Neural progenitor cell (in vitro differentiated cells): ENCODE results near the gene CASK. TPM values are rescaled to one million over a fixed set of nuclear protein-coding genes. Genes with fewer than 3 reads are reported as not detected.

Experiments
- DNase-seq: peaks from one replicate; pipeline ENCODE4 v3.0.0-alpha.2; 2016; ENCODE audit warnings: low spot score
- H2AFZ ChIP-seq: fragments of 200-600 bp; sonication (generic); replicated peaks from 2 replicates; pipeline ENCODE4 v1.6.1; 2016; ENCODE audit warnings: antibody characterized with exemption
- H3F3A ChIP-seq: fragments of 200-600 bp; sonication (generic); 2 replicates; pipeline ENCODE4 v1.6.1; 2016; ENCODE audit warnings: antibody characterized with exemption, low read depth
- H3K27ac ChIP-seq: fragments of 200-600 bp; sonication (generic); 2 replicates; pipeline ENCODE4 v1.5.1; 2016; ENCODE audit warnings: mild to moderate bottlenecking
- H3K27me3 ChIP-seq: fragments of 200-600 bp; sonication (generic); 2 replicates; pipeline ENCODE4 v1.6.1; 2016; ENCODE audit warnings: mild to moderate bottlenecking, moderate library complexity
- H3K36me3 ChIP-seq: fragments of 200-600 bp; sonication (generic); 2 replicates; pipeline ENCODE4 v1.5.1; 2016
- H3K4me1 ChIP-seq: fragments of 200-600 bp; sonication (generic); 2 replicates; pipeline ENCODE4 v1.6.1; 2016; ENCODE audit warnings: mixed run types
- H3K4me2 ChIP-seq: fragments of 200-600 bp; sonication (generic); 2 replicates; pipeline ENCODE4 v1.6.1; 2016
- H3K4me3 ChIP-seq: fragments of 200-600 bp; sonication (generic); 2 replicates; pipeline ENCODE4 v1.5.1; 2016
- H3K79me2 ChIP-seq: fragments of 200-600 bp; sonication (generic); 2 replicates; pipeline ENCODE4 v1.6.1; 2016; ENCODE audit warnings: low read depth
- H3K9ac ChIP-seq: fragments of 200-600 bp; sonication (generic); 2 replicates; pipeline ENCODE4 v1.6.1; 2016
- H3K9me3 ChIP-seq: fragments of 200-600 bp; sonication (generic); 2 replicates; pipeline ENCODE4 v1.5.1; 2016; ENCODE audit warnings: low read depth
- H4K20me1 ChIP-seq: fragments of 200-600 bp; sonication (generic); 2 replicates; pipeline ENCODE4 v1.6.1; 2016; ENCODE audit warnings: low read depth
- H3K27ac Mint-ChIP-seq: 3 replicates; pipeline ENCODE4 v1.8.0; 2021; ENCODE audit warnings: mixed read lengths
- H3K27me3 Mint-ChIP-seq: 2 replicates; pipeline ENCODE4 v1.8.0; 2022; ENCODE audit warnings: low read depth, mild to moderate bottlenecking, inconsistent platforms, moderate library complexity, mixed read lengths; ENCODE audit not compliant: insufficient read depth
- H3K36me3 Mint-ChIP-seq: 3 replicates; pipeline ENCODE4 v1.8.0; 2021; ENCODE audit warnings: mixed read lengths
- H3K4me1 Mint-ChIP-seq: 3 replicates; pipeline ENCODE4 v1.8.0; 2021; ENCODE audit warnings: mixed read lengths
- H3K4me3 Mint-ChIP-seq: 3 replicates; pipeline ENCODE4 v1.8.0; 2021; ENCODE audit warnings: mild to moderate bottlenecking, moderate library complexity, mixed read lengths
- H3K9me3 Mint-ChIP-seq: 3 replicates; pipeline ENCODE4 v1.8.0; 2020; ENCODE audit warnings: mixed read lengths
- CTCF ChIP-seq: fragments of 200-600 bp; sonication (generic); IDR thresholded peaks from 2 replicates; pipeline ENCODE4 v1.5.1; 2017; ENCODE audit warnings: antibody characterized with exemption, mild to moderate bottlenecking
- EZH2 ChIP-seq: fragments of 200-600 bp; sonication (generic); IDR thresholded peaks from 2 replicates; pipeline ENCODE4 v1.6.1; 2017; ENCODE audit warnings: antibody characterized with exemption, mild to moderate bottlenecking, moderate library complexity
- EZH2phosphoT487 ChIP-seq: fragments of 200-600 bp; sonication (generic); IDR thresholded peaks from 2 replicates; pipeline ENCODE4 v1.6.1; 2017; ENCODE audit warnings: antibody characterized with exemption
- total RNA-seq: library from RNA; depleted of rRNA; stranded (reverse); fragments of >200 nt; gene quantifications from 2 replicates; pipeline ENCODE4 v1.2.3, GENCODE V29; 2015; ENCODE audit warnings: low replicate concordance

The CASK gene
- total RNA-seq, 1 donor from 2014 or later, result 85.4 TPM

- no peak overlapping the region for H3K27ac ChIP-seq
- no peak overlapping the region for H3K4me3 ChIP-seq
- H3K4me3 Mint-ChIP-seq, result no peak overlapping the region
- no peaks in the 10 kb centered on the region for H3K4me1 Mint-ChIP-seq
- TF ChIP-seq CTCF (no peak), EZH2phosphoT487 (no peak), EZH2 (no peak)
- H3K4me1 ChIP-seq, result peaks cover 4% of the 10 kb centered on the region
- peaks cover 39% of the 10 kb centered on the region for H3K79me2 ChIP-seq
- H3K9ac ChIP-seq, result no peak overlapping the region
- H3F3A ChIP-seq, result no peaks in the 10 kb centered on the region
- no peaks in the 10 kb centered on the region for H3K27me3 Mint-ChIP-seq
- no peaks in the 10 kb centered on the region for H3K27me3 ChIP-seq
- DNase-seq, result no peak
- H2AFZ ChIP-seq, result no peak overlapping the region
- H4K20me1 ChIP-seq, result no peaks in the 10 kb centered on the region
- no peaks in the 10 kb centered on the region for H3K9me3 ChIP-seq
- no peak overlapping the region for H3K27ac Mint-ChIP-seq
- H3K36me3 ChIP-seq, result no peaks in the 10 kb centered on the region
- H3K36me3 Mint-ChIP-seq, result peaks cover 9% of the 10 kb centered on the region
- no peak overlapping the region for H3K4me2 ChIP-seq
- H3K9me3 Mint-ChIP-seq, result peaks cover 34% of the 10 kb centered on the region
Measured at GRCh38 chrX:41808047-41808446, 115.3 kb downstream of the CASK start.

- Histone ChIP-seq H3K27ac (no peak overlapping the region), H2AFZ (no peak overlapping the region), H3K4me3 (no peak overlapping the region), H3K4me1 (peaks cover 11% of the 10 kb centered on the region), H3F3A (no peaks in the 10 kb centered on the region), H3K9ac (no peak overlapping the region), H3K79me2 (peaks cover 56% of the 10 kb centered on the region), H3K4me2 (no peak overlapping the region), H3K27me3 (no peaks in the 10 kb centered on the region), H3K9me3 (peaks cover 9% of the 10 kb centered on the region), H3K36me3 (no peaks in the 10 kb centered on the region), H4K20me1 (peaks cover 4% of the 10 kb centered on the region)
- Mint-ChIP-seq H3K27me3 (no peaks in the 10 kb centered on the region), H3K4me1 (no peaks in the 10 kb centered on the region), H3K27ac (no peak overlapping the region), H3K9me3 (peaks cover 31% of the 10 kb centered on the region), H3K4me3 (no peak overlapping the region), H3K36me3 (peaks cover 12% of the 10 kb centered on the region)
- DNase-seq, result peak; percentile 22
- TF ChIP-seq EZH2 (no peak), EZH2phosphoT487 (no peak), CTCF (no peak)
Measured at GRCh38 chrX:41802958-41803357, 120.4 kb downstream of the CASK start.

- H3K4me3 Mint-ChIP-seq, result no peak overlapping the region
- Histone ChIP-seq H3K4me2 (no peak overlapping the region), H3K4me1 (peaks cover 7% of the 10 kb centered on the region), H3F3A (no peaks in the 10 kb centered on the region), H3K27me3 (no peaks in the 10 kb centered on the region), H3K4me3 (no peak overlapping the region), H3K79me2 (peaks cover 55% of the 10 kb centered on the region), H2AFZ (no peak overlapping the region), H4K20me1 (peaks cover 4% of the 10 kb centered on the region), H3K27ac (no peak overlapping the region), H3K36me3 (no peaks in the 10 kb centered on the region), H3K9me3 (peaks cover 9% of the 10 kb centered on the region), H3K9ac (no peak overlapping the region)
- H3K36me3 Mint-ChIP-seq, result peaks cover 8% of the 10 kb centered on the region
- H3K9me3 Mint-ChIP-seq, result peaks cover 25% of the 10 kb centered on the region
- DNase-seq, result no peak
- H3K27ac Mint-ChIP-seq, result no peak overlapping the region
- TF ChIP-seq EZH2 (no peak), CTCF (no peak)
- H3K4me1 Mint-ChIP-seq, result no peaks in the 10 kb centered on the region
- no peaks in the 10 kb centered on the region for H3K27me3 Mint-ChIP-seq
Measured at GRCh38 chrX:41799661-41800060, 123.7 kb downstream of the CASK start.
